B cell (primary cell): ENCODE data around the gene TTC39C. TPM values are rescaled to one million over a fixed set of nuclear protein-coding genes. Genes with fewer than 3 reads are reported as not detected.

Source experiments
- ATAC-seq: fragments of 200-7000 bp; cut with Tn5 transposase; one replicate; pipeline ENCODE4 v1.10.0; 2021; ENCODE audit warnings: low read depth, mild to moderate bottlenecking, moderate number of reproducible peaks, moderate library complexity
- CTCF ChIA-PET: fragments of 350-600 bp; sonication (Branson Sonifier 250); formaldehyde crosslinking; loops from one replicate; lab custom pipeline; 2021; ENCODE audit warnings: antibody characterized with exemption, inconsistent platforms; lab: Charles Lee
- POLR2A ChIA-PET: fragments of 350-600 bp; sonication (Branson Sonifier 250); formaldehyde crosslinking; loops from one replicate; lab custom pipeline; 2021; ENCODE audit warnings: antibody characterized with exemption; lab: Charles Lee
- DNase-seq: peaks from one replicate; pipeline ENCODE4 v3.0.0; 2013
- H2AFZ ChIP-seq: 2 replicates; pipeline ENCODE4 v1.6.1; 2012; ENCODE audit warnings: mild to moderate bottlenecking, low read depth, low read length; ENCODE audit not compliant: insufficient read depth, poor library complexity, severe bottlenecking
- H3K27ac ChIP-seq, 2 donors: 1 replicate in 1 of 2; 2 replicates in 1 of 2; pipeline ENCODE4 v1.5.1; 2012 to 2013; ENCODE audit warnings: low read length in 2 of 2, mild to moderate bottlenecking in 2 of 2, moderate library complexity in 1 of 2
- H3K27me3 ChIP-seq, 4 experiments: fragments of 200-600 bp in 1 of 4; sonication (generic) in 1 of 4; replicated peaks in 1 of 4; 1 replicate in 2 of 4; 2 replicates in 2 of 4; pipeline versions ENCODE4 v1.6.1 to v1.7.0; 2013 to 2016; ENCODE audit warnings: low read length in 3 of 4, mild to moderate bottlenecking in 2 of 4, mixed read lengths in 1 of 4, moderate library complexity in 1 of 4; ENCODE audit not compliant: insufficient read depth in 4 of 4, control insufficient read depth in 3 of 4; ENCODE audit errors: control extremely low read depth in 1 of 4
- H3K36me3 ChIP-seq, 2 experiments: replicated peaks in 1 of 2; 1 replicate in 1 of 2; 2 replicates in 1 of 2; pipeline versions ENCODE4 v1.6.1 to v1.7.1; 2013; ENCODE audit warnings: low read length in 1 of 2; ENCODE audit not compliant: insufficient read depth in 2 of 2, control insufficient read depth in 1 of 2; ENCODE audit errors: control extremely low read depth in 1 of 2, extremely low read depth in 1 of 2
- H3K4me1 ChIP-seq, 2 donors: fragments of 200-600 bp in 1 of 2; sonication (generic) in 1 of 2; 1 replicate in 1 of 2; 2 replicates in 1 of 2; pipeline versions ENCODE4 v1.5.1 to v1.6.1; 2013 to 2017; ENCODE audit warnings: low read length in 2 of 2; ENCODE audit not compliant: control insufficient read depth in 2 of 2, insufficient read depth in 2 of 2
- H3K4me2 ChIP-seq: replicated peaks from 2 replicates; pipeline ENCODE3; 2012; ENCODE audit warnings: mild to moderate bottlenecking, low read depth, low read length; ENCODE audit not compliant: poor library complexity, severe bottlenecking
- H3K4me3 ChIP-seq, 5 experiments: fragments of 200-600 bp in 1 of 5; sonication (generic) in 1 of 5; 1 replicate in 3 of 5; 2 replicates in 2 of 5; pipeline versions ENCODE4 v1.5.1 to v1.7.0; 2011 to 2016; ENCODE audit warnings: low read length in 4 of 5, mild to moderate bottlenecking in 4 of 5, low read depth in 2 of 5, control low read depth in 1 of 5, moderate library complexity in 1 of 5; ENCODE audit not compliant: insufficient read depth in 1 of 5; ENCODE audit errors: control extremely low read depth in 1 of 5, extremely low read depth in 1 of 5
- H3K79me2 ChIP-seq: fragments of 200-600 bp; sonication (generic); one replicate; pipeline ENCODE4 v1.6.0; 2016; ENCODE audit warnings: low read length; ENCODE audit not compliant: control insufficient read depth, insufficient read depth
- H3K9ac ChIP-seq: fragments of 200-600 bp; sonication (generic); 2 replicates; pipeline ENCODE4 v1.6.1; 2017; ENCODE audit warnings: mild to moderate bottlenecking, low read length, moderate library complexity
- H3K9me3 ChIP-seq, 3 donors: one replicate each; pipeline versions ENCODE4 v1.6.1 to v1.7.1; 2013; ENCODE audit warnings: low read length in 2 of 3; ENCODE audit not compliant: control insufficient read depth in 2 of 3, insufficient read depth in 1 of 3; ENCODE audit errors: control extremely low read depth in 1 of 3
- H4K20me1 ChIP-seq: 2 replicates; pipeline ENCODE4 v1.6.0; 2012; ENCODE audit warnings: mild to moderate bottlenecking, low read length; ENCODE audit not compliant: insufficient read depth, control insufficient read depth, poor library complexity, severe bottlenecking
- H3K27ac Mint-ChIP-seq: one replicate; pipeline ENCODE4 v1.8.0; 2021; ENCODE audit warnings: mixed read lengths
- H3K27me3 Mint-ChIP-seq: one replicate; pipeline ENCODE4 v1.8.0; 2021; ENCODE audit warnings: mixed read lengths
- H3K4me1 Mint-ChIP-seq: one replicate; pipeline ENCODE4 v1.8.0; 2021; ENCODE audit warnings: mixed read lengths
- H3K4me3 Mint-ChIP-seq: one replicate; pipeline ENCODE4 v1.8.0; 2021; ENCODE audit warnings: mixed read lengths
- H3K9me3 Mint-ChIP-seq: one replicate; pipeline ENCODE4 v1.8.0; 2022; ENCODE audit warnings: mixed read lengths; ENCODE audit not compliant: insufficient read depth
- CTCF ChIP-seq: fragments of 200-600 bp; IDR thresholded peaks from one replicate; pipeline ENCODE4 v1.8.0; 2022; ENCODE audit warnings: antibody characterized with exemption, mild to moderate bottlenecking
- EZH2 ChIP-seq: IDR thresholded peaks from 2 replicates; pipeline ENCODE4 v1.6.1; 2012; ENCODE audit warnings: borderline replicate concordance, low read depth, mild to moderate bottlenecking, moderate library complexity, low read length; ENCODE audit not compliant: insufficient read depth, poor library complexity, severe bottlenecking
- WGBS: methylation state at CpG from one replicate; pipeline ENCODE4 v1.1.5; 2013; ENCODE audit warnings: missing lambda C conversion rate; ENCODE audit not compliant: insufficient coverage; 5-methylcytosine and 5-hydroxymethylcytosine counted together
- intact Hi-C: fragments of 100-400 bp; cut with micrococcal nuclease; formaldehyde crosslinking; loops from one replicate; pipeline ENCODE4 v1.10.0; 2022
- polyA plus RNA-seq: library from polyadenylated mRNA; depleted of rRNA; stranded (reverse); fragments of >200 nt; gene quantifications from 2 replicates; pipeline ENCODE4 v1.2.3, GENCODE V29; 2012
- total RNA-seq, 2 donors: library from RNA; stranded (reverse); fragments of 120-200 nt in 1 of 2; gene quantifications; 1 replicate in 1 of 2; 2 replicates in 1 of 2; pipeline versions ENCODE4 v1.2.3 to v1.2.4, GENCODE V29; 2013 to 2022

TTC39C gene
- total and polyA plus RNA-seq, 2 donors (not counting 1 experiment from before 2014, with no cell fraction given), result 22.3 to 44.3 TPM

GRCh38 chr18:24060644-24061043 is 46.1 kb downstream of the TTC39C start:
- intact Hi-C loops, result no loop called here
- H3K27ac Mint-ChIP-seq, result no peak overlapping the region
- no peaks in the 10 kb centered on the region for H3K27me3 ChIP-seq
- peaks cover 5 to 9% of the 10 kb centered on the region in 2 donors for H3K4me1 ChIP-seq
- no peak overlapping the region for H3K4me2 ChIP-seq
- no peak for DNase-seq
- no peak for ATAC-seq
- peaks cover 0 to 3% (median 0%) of the 10 kb centered on the region in 3 donors for H3K9me3 ChIP-seq
- H4K20me1 ChIP-seq, result peaks cover 43% of the 10 kb centered on the region
- ChIA-PET POLR2A (interaction anchor here (0.7 kb wide), 1 partner anchor 29 kb away, joined by 7 read pairs; no protein-coding TSS in a partner anchor), CTCF (no interaction called here)
- H3K27ac ChIP-seq, result no peak overlapping the region
- no CpG with 5 or more reads among the region's 2 CpGs for WGBS
- no peaks in the 10 kb centered on the region for H3K9me3 Mint-ChIP-seq
- peaks cover 24% of the 10 kb centered on the region for H3K4me1 Mint-ChIP-seq
- H3K27me3 Mint-ChIP-seq, result no peaks in the 10 kb centered on the region
- H3K36me3 ChIP-seq, result no peaks in the 10 kb centered on the region
- H3K4me3 ChIP-seq, result no peak overlapping the region
- no peak overlapping the region for H2AFZ ChIP-seq
- no peak overlapping the region for H3K4me3 Mint-ChIP-seq
- TF ChIP-seq CTCF (no peak), EZH2 (no peak)
- peaks cover 85% of the 10 kb centered on the region for H3K79me2 ChIP-seq
- H3K9ac ChIP-seq, result no peak overlapping the region

GRCh38 chr18:24063121-24063731 is 48.7 kb downstream of the TTC39C start:
- H3K9me3 ChIP-seq, result no peaks in the 10 kb centered on the region
- 100% methylated on average over 3 of the region's 4 CpGs for WGBS
- peaks cover 36% of the 10 kb centered on the region for H4K20me1 ChIP-seq
- H3K9ac ChIP-seq, result no peak overlapping the region
- ChIA-PET CTCF (no interaction called here), POLR2A (no interaction called here)
- DNase-seq (no peak), ATAC-seq (no peak)
- TF ChIP-seq EZH2 (no peak), CTCF (no peak)
- intact Hi-C loops, result no loop called here
- no peak overlapping the region for H2AFZ ChIP-seq
- H3K79me2 ChIP-seq, result peaks cover 59% of the 10 kb centered on the region
- no peak overlapping the region for H3K4me2 ChIP-seq
- Mint-ChIP-seq H3K27me3 (no peaks in the 10 kb centered on the region), H3K4me1 (peaks cover 14% of the 10 kb centered on the region), H3K4me3 (no peak overlapping the region), H3K27ac (no peak overlapping the region), H3K9me3 (no peaks in the 10 kb centered on the region)
- peaks cover 5 to 16% of the 10 kb centered on the region in 2 experiments for H3K36me3 ChIP-seq
- H3K4me3 ChIP-seq, result no peak overlapping the region
- no peaks in the 10 kb centered on the region for H3K27me3 ChIP-seq
- H3K27ac ChIP-seq, result no peak overlapping the region
- peaks cover 0 to 4% of the 10 kb centered on the region in 2 donors for H3K4me1 ChIP-seq
